HG03378 (cell line): ENCODE results near the gene DERA.

ENCODE experiments used
- ATAC-seq: cut with Tn5 transposase; IDR thresholded peaks from one replicate; pipeline ENCODE4 v1.9.1; 2021; ENCODE audit warnings: mild to moderate bottlenecking, moderate library complexity; ENCODE audit not compliant: unreplicated experiment

The DERA gene

GRCh38 chr12:16063726-16064125, 152.6 kb downstream of the DERA start:
- no peak for ATAC-seq

- no peak for ATAC-seq
Observed at GRCh38 chr12:16070113-16070512, 159.0 kb downstream of the DERA start.

- ATAC-seq, result no peak
Observed at GRCh38 chr12:16072678-16073077, 161.5 kb downstream of the DERA start.

- ATAC-seq, result no peak
Observed at GRCh38 chr12:16074894-16075293, 163.8 kb downstream of the DERA start.

GRCh38 chr12:16075887-16076286, 164.8 kb downstream of the DERA start:
- ATAC-seq, result no peak

GRCh38 chr12:16076557-16076956, 165.4 kb downstream of the DERA start:
- peak; percentile 91 for ATAC-seq

- ATAC-seq, result peak; percentile 55
Observed at GRCh38 chr12:16076970-16077522, 165.9 kb downstream of the DERA start.

- no peak for ATAC-seq
Observed at GRCh38 chr12:16086462-16086861, 175.3 kb downstream of the DERA start.

- no peak for ATAC-seq
Observed at GRCh38 chr12:16086942-16087341, 175.8 kb downstream of the DERA start.
